ENCODE measurements around the gene PTPRZ1.

- TF ChIP-seq NPAS2 (CRISPR knock-in tag; IDR thresholded peaks at IDR 0.05; ENCODE audit: borderline replicate concordance) (no peak), TAF1 (CRISPR knock-in tag; IDR thresholded peaks at IDR 0.05) (no peak), POLR2A (IDR thresholded peaks at IDR 0.05; ENCODE audit: insufficient read depth in 1 of 2, low read depth in 2 of 2, low read length in 2 of 2) (no peak)
- TF ChIP-seq, protein P1, sequence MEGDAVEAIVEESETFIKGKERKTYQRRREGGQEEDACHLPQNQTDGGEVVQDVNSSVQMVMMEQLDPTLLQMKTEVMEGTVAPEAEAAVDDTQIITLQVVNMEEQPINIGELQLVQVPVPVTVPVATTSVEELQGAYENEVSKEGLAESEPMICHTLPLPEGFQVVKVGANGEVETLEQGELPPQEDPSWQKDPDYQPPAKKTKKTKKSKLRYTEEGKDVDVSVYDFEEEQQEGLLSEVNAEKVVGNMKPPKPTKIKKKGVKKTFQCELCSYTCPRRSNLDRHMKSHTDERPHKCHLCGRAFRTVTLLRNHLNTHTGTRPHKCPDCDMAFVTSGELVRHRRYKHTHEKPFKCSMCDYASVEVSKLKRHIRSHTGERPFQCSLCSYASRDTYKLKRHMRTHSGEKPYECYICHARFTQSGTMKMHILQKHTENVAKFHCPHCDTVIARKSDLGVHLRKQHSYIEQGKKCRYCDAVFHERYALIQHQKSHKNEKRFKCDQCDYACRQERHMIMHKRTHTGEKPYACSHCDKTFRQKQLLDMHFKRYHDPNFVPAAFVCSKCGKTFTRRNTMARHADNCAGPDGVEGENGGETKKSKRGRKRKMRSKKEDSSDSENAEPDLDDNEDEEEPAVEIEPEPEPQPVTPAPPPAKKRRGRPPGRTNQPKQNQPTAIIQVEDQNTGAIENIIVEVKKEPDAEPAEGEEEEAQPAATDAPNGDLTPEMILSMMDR (CRISPR knock-in tag; IDR thresholded peaks at IDR 0.05): no peak
Observed at GRCh38 chr7:121832347-121832746, 40.6 kb upstream of the PTPRZ1 start.
